Muscle of leg (tissue), 11 donors: ENCODE results near the gene ATG101. TPM values are rescaled to one million over a fixed set of nuclear protein-coding genes. Genes with fewer than 3 reads are reported as not detected.

Experiments used
- DNase-seq: peaks from one replicate; pipeline ENCODE4 v3.0.0; 2013
- H3K27ac ChIP-seq: one replicate; pipeline ENCODE4 v1.5.1; 2013; ENCODE audit warnings: mild to moderate bottlenecking, low read length, control low read depth
- H3K27me3 ChIP-seq: one replicate; pipeline ENCODE4 v1.6.1; 2013; ENCODE audit warnings: low read length; ENCODE audit not compliant: control insufficient read depth, insufficient read depth
- H3K36me3 ChIP-seq: one replicate; pipeline ENCODE4 v1.6.1; 2013; ENCODE audit warnings: low read length; ENCODE audit not compliant: control insufficient read depth, insufficient read depth
- H3K4me1 ChIP-seq: one replicate; pipeline ENCODE4 v1.6.1; 2013; ENCODE audit warnings: low read length; ENCODE audit not compliant: control insufficient read depth, insufficient read depth
- H3K4me3 ChIP-seq: one replicate; pipeline ENCODE4 v1.5.1; 2013; ENCODE audit warnings: low read length, control low read depth
- H3K9me3 ChIP-seq: replicated peaks from 2 replicates; pipeline ENCODE4 v1.6.1; 2013; ENCODE audit warnings: low read depth, low read length; ENCODE audit not compliant: control insufficient read depth
- whole genome bisulfite sequencing: methylation state at CpG from one replicate; pipeline ENCODE4 v1.1.5; 2013; ENCODE audit warnings: missing lambda C conversion rate; ENCODE audit not compliant: insufficient coverage; 5-methylcytosine and 5-hydroxymethylcytosine counted together
- polyA plus RNA-seq, 8 donors: library from polyadenylated mRNA; unstranded; fragments of 120-200 nt; gene quantifications; one replicate each; pipeline versions ENCODE4 v1.2.1 to v1.2.3, GENCODE V29; 2013; ENCODE audit warnings: inconsistent platforms in 1 of 8, low replicate concordance in 1 of 8; ENCODE audit not compliant: insufficient read length in 8 of 8, insufficient read depth in 1 of 8
- total RNA-seq: library from RNA; stranded (reverse); fragments of 120-200 nt; gene quantifications from one replicate; pipeline ENCODE4 v1.2.4, GENCODE V29; 2013

ATG101 gene
- total and polyA plus RNA-seq, 9 donors: 25.4 to 36.9 (median 29.6) TPM

- Histone ChIP-seq H3K27ac (peak overlapping the region; percentile 83), H3K9me3 (no peaks in the 10 kb centered on the region), H3K27me3 (peaks cover 11% of the 10 kb centered on the region), H3K4me3 (no peak overlapping the region), H3K36me3 (no peaks in the 10 kb centered on the region), H3K4me1 (peaks cover 62% of the 10 kb centered on the region)
- peak; percentile 66 for DNase-seq
- 68% methylated on average over 9 of the region's 12 CpGs for WGBS
Observed at GRCh38 chr12:52027085-52027843, 42.5 kb upstream of the ATG101 start.

GRCh38 chr12:52029685-52030084 is 40.1 kb upstream of the ATG101 start:
- H3K27me3 ChIP-seq: peaks cover 8% of the 10 kb centered on the region
- H3K9me3 ChIP-seq: no peaks in the 10 kb centered on the region
- WGBS: 22% methylated on average over 4 of the region's 4 CpGs
- peaks cover 70% of the 10 kb centered on the region for H3K4me1 ChIP-seq
- no peak overlapping the region for H3K4me3 ChIP-seq
- DNase-seq: peak; percentile 72
- no peaks in the 10 kb centered on the region for H3K36me3 ChIP-seq
- peak overlapping the region; percentile 47 for H3K27ac ChIP-seq

- 0% methylated on average over 1 of the region's 5 CpGs for WGBS
- Histone ChIP-seq H3K27me3 (peaks cover 20% of the 10 kb centered on the region), H3K9me3 (no peaks in the 10 kb centered on the region), H3K4me3 (peak overlapping the region; percentile 0), H3K36me3 (no peaks in the 10 kb centered on the region), H3K4me1 (peaks cover 68% of the 10 kb centered on the region), H3K27ac (peak overlapping the region; percentile 91)
- peak; percentile 96 for DNase-seq
Observed at GRCh38 chr12:52032446-52032803, 37.4 kb upstream of the ATG101 start.

GRCh38 chr12:52032804-52033445 is 36.9 kb upstream of the ATG101 start:
- WGBS: under 1% methylated on average over 38 of the region's 48 CpGs
- Histone ChIP-seq H3K9me3 (no peaks in the 10 kb centered on the region), H3K4me1 (peaks cover 69% of the 10 kb centered on the region), H3K36me3 (no peaks in the 10 kb centered on the region), H3K27ac (peak overlapping the region; percentile 91), H3K27me3 (peaks cover 24% of the 10 kb centered on the region), H3K4me3 (peak overlapping the region; percentile 25)
- peak; percentile 99 for DNase-seq

GRCh38 chr12:52033446-52034140 is 36.2 kb upstream of the ATG101 start:
- 36% methylated on average over 9 of the region's 13 CpGs for WGBS
- no peak for DNase-seq
- H3K27me3 ChIP-seq: peaks cover 25% of the 10 kb centered on the region
- no peaks in the 10 kb centered on the region for H3K36me3 ChIP-seq
- H3K27ac ChIP-seq: peak overlapping the region; percentile 87
- peak overlapping the region; percentile 25 for H3K4me3 ChIP-seq
- H3K4me1 ChIP-seq: peaks cover 73% of the 10 kb centered on the region
- H3K9me3 ChIP-seq: no peaks in the 10 kb centered on the region

GRCh38 chr12:52035190-52035589 is 34.6 kb upstream of the ATG101 start:
- DNase-seq: peak; percentile 95
- H3K4me3 ChIP-seq: no peak overlapping the region
- H3K27ac ChIP-seq: peak overlapping the region; percentile 87
- no peaks in the 10 kb centered on the region for H3K36me3 ChIP-seq
- H3K9me3 ChIP-seq: no peaks in the 10 kb centered on the region
- peaks cover 26% of the 10 kb centered on the region for H3K27me3 ChIP-seq
- no CpG with 5 or more reads among the region's 4 CpGs for WGBS
- peaks cover 63% of the 10 kb centered on the region for H3K4me1 ChIP-seq

GRCh38 chr12:52035926-52036325 is 33.9 kb upstream of the ATG101 start:
- no peak overlapping the region for H3K4me3 ChIP-seq
- no peak for DNase-seq
- WGBS: no CpG with 5 or more reads among the region's 2 CpGs
- peak overlapping the region; percentile 87 for H3K27ac ChIP-seq
- H3K9me3 ChIP-seq: no peaks in the 10 kb centered on the region
- H3K36me3 ChIP-seq: no peaks in the 10 kb centered on the region
- peaks cover 26% of the 10 kb centered on the region for H3K27me3 ChIP-seq
- peaks cover 61% of the 10 kb centered on the region for H3K4me1 ChIP-seq

- DNase-seq: peak; percentile 96
- Histone ChIP-seq H3K27me3 (peaks cover 26% of the 10 kb centered on the region), H3K4me1 (peaks cover 66% of the 10 kb centered on the region), H3K9me3 (no peaks in the 10 kb centered on the region), H3K27ac (peak overlapping the region; percentile 87), H3K36me3 (no peaks in the 10 kb centered on the region), H3K4me3 (peak overlapping the region; percentile 39)
- 9% methylated on average over 44 of the region's 53 CpGs for WGBS
Observed at GRCh38 chr12:52036587-52037171, 33.1 kb upstream of the ATG101 start.

GRCh38 chr12:52037248-52037861 is 32.4 kb upstream of the ATG101 start:
- WGBS: under 1% methylated on average over 56 of the region's 59 CpGs
- Histone ChIP-seq H3K4me1 (peaks cover 66% of the 10 kb centered on the region), H3K4me3 (peak overlapping the region; percentile 67), H3K36me3 (no peaks in the 10 kb centered on the region), H3K27me3 (peaks cover 26% of the 10 kb centered on the region), H3K27ac (peak overlapping the region; percentile 60), H3K9me3 (no peaks in the 10 kb centered on the region)
- peak; percentile 83 for DNase-seq
